ENCODE data around the gene SIAH3. TPM values are rescaled to one million over a fixed set of nuclear protein-coding genes. Genes with fewer than 3 reads are reported as not detected.

Gene SIAH3
- total and polyA plus RNA-seq, 10 of the 15 experiments (the other 5 are each of a cell fraction or from before 2014, with no cell fraction given), result not detected

DNA sequence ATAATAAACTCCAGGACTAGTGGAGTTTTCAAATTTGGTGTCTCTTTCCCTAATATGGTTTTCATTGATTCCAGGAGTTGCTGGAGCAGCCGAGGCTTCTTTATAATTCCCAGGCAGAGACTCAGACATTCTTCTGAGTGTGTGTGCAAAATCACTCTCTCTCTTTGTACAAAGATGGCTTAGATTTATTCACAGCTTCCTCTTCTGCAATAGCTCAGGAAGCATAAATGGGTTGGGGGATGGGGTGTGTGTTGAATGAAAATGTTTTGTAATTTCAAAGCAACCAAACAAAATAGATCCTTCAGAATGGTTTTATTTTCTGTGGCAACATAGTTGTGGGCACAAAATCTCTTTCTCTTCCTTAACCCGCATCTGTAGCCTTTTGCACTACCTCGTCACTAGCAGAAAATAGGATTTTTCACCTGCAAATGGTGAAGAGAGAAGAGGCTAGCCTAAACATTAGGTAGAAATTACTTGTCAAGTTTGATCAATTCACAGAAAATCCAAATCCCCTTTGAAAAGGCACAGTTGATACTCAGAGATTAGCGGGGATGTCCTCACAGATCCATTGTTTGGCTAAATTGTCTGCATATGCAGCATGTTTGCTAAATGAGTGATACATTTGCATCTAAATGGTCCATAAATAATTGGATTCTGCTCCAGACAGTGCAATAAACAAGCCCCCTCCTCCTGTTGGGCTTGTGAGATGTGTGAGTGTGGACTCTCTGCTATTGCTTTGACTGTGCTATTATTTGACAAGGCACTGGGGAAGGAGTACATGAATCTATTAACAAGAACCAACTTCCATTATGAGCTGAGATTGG lies 82.7 kb downstream of the SIAH3 start (continued):
- TF ChIP-seq, protein P1, sequence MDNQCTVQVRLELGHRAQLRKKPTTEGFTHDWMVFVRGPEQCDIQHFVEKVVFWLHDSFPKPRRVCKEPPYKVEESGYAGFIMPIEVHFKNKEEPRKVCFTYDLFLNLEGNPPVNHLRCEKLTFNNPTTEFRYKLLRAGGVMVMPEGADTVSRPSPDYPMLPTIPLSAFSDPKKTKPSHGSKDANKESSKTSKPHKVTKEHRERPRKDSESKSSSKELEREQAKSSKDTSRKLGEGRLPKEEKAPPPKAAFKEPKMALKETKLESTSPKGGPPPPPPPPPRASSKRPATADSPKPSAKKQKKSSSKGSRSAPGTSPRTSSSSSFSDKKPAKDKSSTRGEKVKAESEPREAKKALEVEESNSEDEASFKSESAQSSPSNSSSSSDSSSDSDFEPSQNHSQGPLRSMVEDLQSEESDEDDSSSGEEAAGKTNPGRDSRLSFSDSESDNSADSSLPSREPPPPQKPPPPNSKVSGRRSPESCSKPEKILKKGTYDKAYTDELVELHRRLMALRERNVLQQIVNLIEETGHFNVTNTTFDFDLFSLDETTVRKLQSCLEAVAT (IDR thresholded peaks at IDR 0.05), result no peak
- TF ChIP-seq, protein P2, sequence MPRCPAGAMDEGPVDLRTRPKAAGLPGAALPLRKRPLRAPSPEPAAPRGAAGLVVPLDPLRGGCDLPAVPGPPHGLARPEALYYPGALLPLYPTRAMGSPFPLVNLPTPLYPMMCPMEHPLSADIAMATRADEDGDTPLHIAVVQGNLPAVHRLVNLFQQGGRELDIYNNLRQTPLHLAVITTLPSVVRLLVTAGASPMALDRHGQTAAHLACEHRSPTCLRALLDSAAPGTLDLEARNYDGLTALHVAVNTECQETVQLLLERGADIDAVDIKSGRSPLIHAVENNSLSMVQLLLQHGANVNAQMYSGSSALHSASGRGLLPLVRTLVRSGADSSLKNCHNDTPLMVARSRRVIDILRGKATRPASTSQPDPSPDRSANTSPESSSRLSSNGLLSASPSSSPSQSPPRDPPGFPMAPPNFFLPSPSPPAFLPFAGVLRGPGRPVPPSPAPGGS (IDR thresholded peaks at IDR 0.05; ENCODE audit: borderline replicate concordance, insufficient read depth, low read depth, low read length, poor library complexity, severe bottlenecking), result no peak
- TF ChIP-seq, protein P3, sequence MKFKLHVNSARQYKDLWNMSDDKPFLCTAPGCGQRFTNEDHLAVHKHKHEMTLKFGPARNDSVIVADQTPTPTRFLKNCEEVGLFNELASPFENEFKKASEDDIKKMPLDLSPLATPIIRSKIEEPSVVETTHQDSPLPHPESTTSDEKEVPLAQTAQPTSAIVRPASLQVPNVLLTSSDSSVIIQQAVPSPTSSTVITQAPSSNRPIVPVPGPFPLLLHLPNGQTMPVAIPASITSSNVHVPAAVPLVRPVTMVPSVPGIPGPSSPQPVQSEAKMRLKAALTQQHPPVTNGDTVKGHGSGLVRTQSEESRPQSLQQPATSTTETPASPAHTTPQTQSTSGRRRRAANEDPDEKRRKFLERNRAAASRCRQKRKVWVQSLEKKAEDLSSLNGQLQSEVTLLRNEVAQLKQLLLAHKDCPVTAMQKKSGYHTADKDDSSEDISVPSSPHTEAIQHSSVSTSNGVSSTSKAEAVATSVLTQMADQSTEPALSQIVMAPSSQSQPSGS (IDR thresholded peaks at IDR 0.05; ENCODE audit: low read length), result no peak
- no peak for TF ChIP-seq ZBED1 (IDR thresholded peaks at IDR 0.05; ENCODE audit: borderline replicate concordance)
- no peak for TF ChIP-seq ZNF274 (IDR thresholded peaks at IDR 0.05; ENCODE audit: insufficient read depth, insufficient read length)
- no peak for TF ChIP-seq RUNX3 (IDR thresholded peaks at IDR 0.05; ENCODE audit: low read length)

DNA sequence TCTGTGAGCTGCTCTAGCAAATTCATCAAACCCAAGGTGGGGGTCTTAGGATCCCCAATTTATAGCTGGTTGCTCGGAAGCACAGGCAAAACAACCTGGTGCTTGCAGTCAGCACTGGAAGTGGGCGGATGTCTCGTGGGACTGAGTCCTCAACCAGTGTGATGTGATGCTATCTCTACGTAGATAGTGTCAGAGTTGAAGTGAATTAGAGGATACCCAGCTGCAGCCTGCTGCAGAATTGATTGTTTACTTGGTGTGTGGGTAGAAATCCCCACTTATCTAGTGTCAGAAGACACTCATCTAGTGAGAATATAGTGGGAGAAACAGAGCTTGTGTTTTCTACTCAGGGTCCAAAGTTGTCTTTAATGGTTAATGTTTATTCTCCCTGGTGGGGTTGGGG lies 86.1 kb downstream of the SIAH3 start:
- SMC1A ChIA-PET (ENCODE audit: uncharacterized antibody, unreplicated experiment), result interaction anchor here (0.5 kb wide), 1 partner anchor 261 kb away, joined by 3 read pairs; no protein-coding TSS in a partner anchor
- ATAC-seq (peak; percentile 65), DNase-seq (ENCODE audit: low read depth, low spot score) (no peak), FAIRE-seq (no peak)
- intact Hi-C loops (cut with micrococcal nuclease; ENCODE audit: unreplicated experiment) (no loop called here), in situ Hi-C loops (cut with MboI) (no loop called here)
- Histone ChIP-seq H3K27ac (ENCODE audit: control insufficient read depth, insufficient read depth) (no peak overlapping the region), H3K79me2 (ENCODE audit: control insufficient read depth, insufficient read depth, low read length) (no peaks in the 10 kb centered on the region), H3K4me3 (no peak overlapping the region), H3K9me3 (replicated peaks; ENCODE audit: control insufficient read depth, insufficient read depth, low read length) (no peaks in the 10 kb centered on the region), H3K4me1 (ENCODE audit: control insufficient read depth, insufficient read depth, low read length) (no peaks in the 10 kb centered on the region), H4K20me1 (ENCODE audit: control insufficient read depth, insufficient read depth) (no peaks in the 10 kb centered on the region), H3K36me3 (ENCODE audit: control insufficient read depth in 2 of 2, insufficient read depth in 2 of 2, low read length in 1 of 2) (no peaks in the 10 kb centered on the region), H3K4me2 (ENCODE audit: control insufficient read depth, insufficient read depth) (no peak overlapping the region), H2AFZ (ENCODE audit: control insufficient read depth, low read depth, low read length) (no peak overlapping the region), H3K9ac (ENCODE audit: control insufficient read depth, insufficient read depth, low read length) (no peak overlapping the region), H3K27me3 (replicated peaks in 1 of 2; ENCODE audit: control insufficient read depth in 2 of 2, insufficient read depth in 2 of 2, low read length in 1 of 2) (peaks cover 0 to 5% of the 10 kb centered on the region in 2 experiments; a peak in 2 of 4 replicates)
- WGBS (ENCODE audit: insufficient coverage, insufficient replicate concordance, low lambda C conversion rate, missing lambda C conversion rate), result 14% methylated on average over 4 of the region's 4 CpGs
- BruUV-seq (replicated peaks), result no TSS peak
- RAD21 ChIA-PET (ENCODE audit: unreplicated experiment), result no interaction called here
- TF ChIP-seq YY1 (IDR thresholded peaks at IDR 0.05; ENCODE audit: low read depth, low read length) (no peak), EP300 (IDR thresholded peaks at IDR 0.05; ENCODE audit: borderline replicate concordance in 1 of 2, control insufficient read depth in 1 of 2, low read depth in 2 of 2, low read length in 2 of 2) (peak in 1 of 2 experiments; percentile 67; a peak in 2 of 4 replicates), NFYA (IDR thresholded peaks at IDR 0.05; ENCODE audit: borderline replicate concordance, low read depth, low read length) (no peak), EGR1 (IDR thresholded peaks at IDR 0.05; ENCODE audit: borderline replicate concordance in 1 of 2, low read depth in 2 of 2, low read length in 2 of 2) (no peak), GATAD2B (conservative IDR thresholded peaks at IDR 0.05; ENCODE audit: low read depth) (no peak), MEF2B (IDR thresholded peaks at IDR 0.05; ENCODE audit: partially characterized antibody, poor library complexity, severe bottlenecking) (peak; percentile 68), MTA2 (IDR thresholded peaks at IDR 0.05; ENCODE audit: low read depth) (peak; percentile 62; the same call in 1 of the 2 replicates)
- TF ChIP-seq, protein P4, sequence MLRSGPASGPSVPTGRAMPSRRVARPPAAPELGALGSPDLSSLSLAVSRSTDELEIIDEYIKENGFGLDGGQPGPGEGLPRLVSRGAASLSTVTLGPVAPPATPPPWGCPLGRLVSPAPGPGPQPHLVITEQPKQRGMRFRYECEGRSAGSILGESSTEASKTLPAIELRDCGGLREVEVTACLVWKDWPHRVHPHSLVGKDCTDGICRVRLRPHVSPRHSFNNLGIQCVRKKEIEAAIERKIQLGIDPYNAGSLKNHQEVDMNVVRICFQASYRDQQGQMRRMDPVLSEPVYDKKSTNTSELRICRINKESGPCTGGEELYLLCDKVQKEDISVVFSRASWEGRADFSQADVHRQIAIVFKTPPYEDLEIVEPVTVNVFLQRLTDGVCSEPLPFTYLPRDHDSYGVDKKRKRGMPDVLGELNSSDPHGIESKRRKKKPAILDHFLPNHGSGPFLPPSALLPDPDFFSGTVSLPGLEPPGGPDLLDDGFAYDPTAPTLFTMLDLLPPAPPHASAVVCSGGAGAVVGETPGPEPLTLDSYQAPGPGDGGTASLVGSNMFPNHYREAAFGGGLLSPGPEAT (IDR thresholded peaks at IDR 0.05; ENCODE audit: low read depth), result 0 out of 2 replicates have a peak, but pooled peaks have one; percentile 27
- CTCF ChIA-PET, result interaction anchor here (2.3 kb wide), 1 partner anchor 37 kb away, joined by 6 read pairs; no protein-coding TSS in a partner anchor
- POLR2A ChIA-PET, result no interaction called here

Data from GM12878 (cell line).